Stimulated activated CD4-positive, alpha-beta T cell treated with anti-CD3 and anti-CD28 coated beads, Interleukin-1b, Interleukin-23, amount 100 ng/mL, for 24 hours (primary cell): ENCODE results near the gene EML4.
"Not testable (repeated sequence)": the region's sequence is repeated elsewhere in the genome, so short reads cannot be mapped to it uniquely, and the experiment has no call there.

Source experiments
- DNase-seq, 4 experiments: peaks; one replicate each; pipeline ENCODE4 v3.0.0-alpha.2; 2020; ENCODE audit warnings: low read depth in 4 of 4, low spot score in 1 of 4

The EML4 gene

DNA sequence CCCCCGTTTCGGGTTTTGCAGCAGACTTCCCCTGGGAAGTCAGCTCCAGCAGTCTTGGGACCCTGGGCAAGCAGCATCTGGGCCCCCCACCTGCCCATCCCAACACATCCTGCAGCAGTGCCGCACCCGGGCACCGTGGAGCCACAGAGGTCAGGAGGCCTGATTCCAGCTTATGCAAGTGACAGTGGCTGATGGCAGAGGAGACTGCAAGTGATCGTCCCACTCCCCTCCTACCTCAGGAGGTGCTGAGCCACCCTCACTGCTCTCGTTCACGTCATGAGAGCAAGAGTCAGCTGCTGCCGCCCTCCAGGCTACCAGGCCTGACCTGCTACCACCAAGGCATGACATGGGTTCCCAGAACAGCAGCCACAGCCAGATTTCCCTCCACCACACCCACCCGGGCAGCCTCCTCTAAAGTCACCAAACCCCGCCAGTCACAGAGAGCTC lies 173.7 kb downstream of the EML4 start:
- no peak for DNase-seq

DNA sequence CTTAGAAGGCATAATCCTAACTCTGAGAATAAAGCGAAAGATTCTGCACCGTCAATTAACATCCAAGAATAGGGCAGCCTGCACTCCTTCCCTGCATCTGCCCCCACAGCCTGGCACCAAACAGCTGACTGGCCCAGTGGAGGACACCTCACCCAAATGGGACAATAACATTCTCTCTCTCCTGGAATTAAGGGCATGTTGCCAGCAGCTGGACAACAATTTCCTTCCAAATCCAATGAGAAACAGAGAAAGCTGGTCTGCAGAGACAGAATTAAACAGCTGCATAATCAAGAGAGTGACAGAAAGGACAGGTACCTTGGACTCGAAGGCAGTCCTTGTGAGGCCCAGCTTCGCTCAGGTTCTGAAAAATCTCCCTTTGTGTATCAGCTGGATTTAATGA lies 176.8 kb downstream of the EML4 start:
- DNase-seq: no peak

DNA sequence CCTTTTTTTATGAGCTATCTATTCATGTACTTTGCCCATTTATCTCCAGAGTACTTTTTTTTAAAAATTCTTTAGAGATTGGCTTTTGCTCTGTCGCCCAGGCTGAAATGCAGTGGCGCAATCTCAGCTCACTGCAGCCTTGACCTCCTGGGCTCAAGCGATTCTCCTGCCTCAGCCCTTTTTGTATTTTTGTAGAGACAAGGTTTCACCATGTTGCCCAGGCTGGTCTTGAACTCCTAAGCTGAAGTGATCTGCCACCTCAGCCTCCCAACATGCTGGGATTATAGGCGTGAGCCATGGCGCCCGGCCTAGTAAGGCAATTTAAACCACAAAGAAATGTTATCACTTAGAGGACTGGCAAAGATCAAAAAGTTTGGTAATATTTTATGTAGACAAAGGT lies 177.7 kb downstream of the EML4 start:
- not testable (repeated sequence) for DNase-seq

DNA sequence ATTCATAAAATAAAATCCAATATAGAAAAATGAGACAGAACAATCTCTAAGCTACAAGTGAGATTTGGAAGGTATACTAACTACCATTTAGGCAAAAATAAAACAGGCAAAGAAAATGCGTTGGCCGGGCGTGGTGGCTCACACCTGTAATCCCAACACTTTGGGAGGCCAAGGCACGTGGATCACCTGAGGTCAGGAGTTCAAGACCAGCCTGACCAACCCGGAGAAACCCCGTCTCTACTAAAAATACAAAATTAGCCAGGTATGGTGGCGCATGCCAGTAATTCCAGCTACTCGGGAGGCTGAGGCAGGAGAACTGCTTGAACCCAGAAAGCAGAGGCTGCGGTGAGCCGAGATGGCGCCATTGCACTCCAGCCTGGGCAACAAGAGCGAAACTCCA lies 178.4 kb downstream of the EML4 start:
- not testable (repeated sequence) for DNase-seq

DNA sequence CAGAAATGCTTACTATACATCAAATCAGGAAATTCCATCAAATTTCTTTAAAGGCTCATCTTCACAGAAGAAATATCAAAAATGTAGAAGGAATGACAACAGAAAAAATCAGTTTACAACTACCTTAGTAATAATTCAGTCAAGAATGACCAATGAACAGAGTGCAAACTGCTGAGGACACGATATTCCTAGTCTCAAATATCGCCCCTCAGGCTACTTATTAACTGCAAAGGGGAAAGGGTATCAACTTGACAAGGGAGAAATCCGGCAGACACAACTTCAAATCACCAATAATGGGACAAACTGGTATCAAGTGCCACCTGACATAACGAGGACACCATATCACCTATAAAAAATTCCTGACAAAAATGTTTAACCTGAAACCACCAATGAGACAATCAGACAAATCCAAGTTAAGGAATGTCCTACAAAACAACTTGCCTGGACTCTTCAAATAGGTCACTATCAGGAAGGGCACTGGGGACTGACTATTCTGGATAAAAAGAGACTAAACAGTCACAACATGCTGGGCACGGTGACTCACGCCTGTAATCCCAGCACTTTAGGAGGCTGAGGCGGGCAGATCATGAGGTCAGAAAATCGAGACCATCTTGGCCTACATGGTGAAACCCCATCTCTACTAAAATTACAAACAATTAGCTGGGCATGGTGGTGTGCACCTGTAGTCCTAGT lies 179.1 kb downstream of the EML4 start:
- no peak for DNase-seq

DNA sequence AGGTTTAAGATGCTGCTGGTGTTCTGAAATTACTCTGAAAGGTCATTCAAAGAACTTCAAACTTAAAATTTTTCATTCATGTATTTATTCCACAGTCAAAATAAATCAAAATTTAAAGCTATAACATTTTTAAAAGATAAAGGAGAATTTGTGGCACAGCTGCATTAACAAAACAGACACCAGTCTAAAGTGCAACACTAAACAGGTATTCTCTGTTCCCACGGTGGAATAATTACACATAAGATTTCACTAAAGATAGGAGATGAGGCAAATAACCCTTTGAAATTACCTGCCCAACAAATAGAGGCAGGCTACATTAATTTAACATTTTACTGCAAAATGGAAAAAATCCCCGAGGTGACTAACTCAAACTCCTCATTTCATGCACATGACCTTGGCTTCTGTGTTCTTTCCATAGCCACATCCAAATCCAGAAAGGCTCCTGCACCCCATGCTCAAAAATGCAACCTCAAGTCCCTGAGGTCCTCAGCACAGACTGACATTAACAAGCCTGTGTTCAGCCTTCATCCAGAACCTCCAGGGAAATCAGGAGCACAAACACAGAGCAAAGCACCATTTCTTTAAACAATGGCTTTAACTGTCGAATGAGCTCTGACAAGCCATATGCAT lies 181.4 kb downstream of the EML4 start:
- DNase-seq: no peak

DNA sequence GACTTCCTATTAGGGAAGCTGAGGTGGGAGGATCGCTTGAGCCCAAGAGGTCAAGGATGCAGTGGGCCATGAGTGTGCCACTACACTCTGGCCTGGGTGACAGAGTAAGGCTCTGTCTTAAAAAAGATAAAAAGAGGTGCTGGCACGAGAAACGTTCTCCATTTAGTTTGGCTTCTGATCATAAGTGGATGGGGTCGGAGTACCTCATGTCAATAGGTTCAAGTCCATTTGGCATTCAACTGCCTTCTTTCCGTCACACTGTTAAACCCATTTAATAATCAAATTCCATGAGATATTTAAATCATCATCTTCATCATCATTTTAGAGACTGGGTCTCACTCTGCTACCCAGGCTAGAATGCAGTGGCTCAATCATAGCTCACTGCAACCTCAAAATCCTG lies 182.7 kb downstream of the EML4 start:
- no peak for DNase-seq

DNA sequence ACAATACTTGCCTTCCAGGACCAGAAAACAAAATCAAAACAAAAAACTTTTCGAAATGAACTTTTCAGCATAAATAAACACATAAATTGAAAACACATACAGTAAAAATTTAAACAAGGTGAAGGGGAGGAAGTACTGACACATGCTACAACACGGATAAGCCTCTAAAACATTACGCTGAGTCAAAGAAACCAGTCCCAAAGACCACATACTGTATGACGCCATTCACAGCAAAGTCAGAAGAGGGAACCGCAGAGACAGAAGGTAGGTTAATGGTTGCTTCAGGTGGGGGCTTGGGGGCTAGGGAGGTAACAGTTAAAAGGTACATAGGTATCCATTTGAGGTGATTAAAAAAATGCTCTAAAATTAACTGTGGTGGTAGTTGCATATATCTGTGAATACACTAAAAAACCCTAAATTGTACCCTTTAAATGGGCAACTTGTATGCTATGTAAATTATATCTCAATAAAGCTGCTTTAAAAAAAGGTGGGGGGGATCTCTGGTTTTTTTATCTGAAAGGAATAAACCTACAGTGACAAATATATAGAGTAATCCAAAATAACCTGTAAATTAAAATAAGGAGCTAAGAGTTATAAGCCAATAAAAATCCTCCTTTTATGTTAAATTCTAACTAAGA lies 184.8 kb downstream of the EML4 start:
- DNase-seq: no peak

DNA sequence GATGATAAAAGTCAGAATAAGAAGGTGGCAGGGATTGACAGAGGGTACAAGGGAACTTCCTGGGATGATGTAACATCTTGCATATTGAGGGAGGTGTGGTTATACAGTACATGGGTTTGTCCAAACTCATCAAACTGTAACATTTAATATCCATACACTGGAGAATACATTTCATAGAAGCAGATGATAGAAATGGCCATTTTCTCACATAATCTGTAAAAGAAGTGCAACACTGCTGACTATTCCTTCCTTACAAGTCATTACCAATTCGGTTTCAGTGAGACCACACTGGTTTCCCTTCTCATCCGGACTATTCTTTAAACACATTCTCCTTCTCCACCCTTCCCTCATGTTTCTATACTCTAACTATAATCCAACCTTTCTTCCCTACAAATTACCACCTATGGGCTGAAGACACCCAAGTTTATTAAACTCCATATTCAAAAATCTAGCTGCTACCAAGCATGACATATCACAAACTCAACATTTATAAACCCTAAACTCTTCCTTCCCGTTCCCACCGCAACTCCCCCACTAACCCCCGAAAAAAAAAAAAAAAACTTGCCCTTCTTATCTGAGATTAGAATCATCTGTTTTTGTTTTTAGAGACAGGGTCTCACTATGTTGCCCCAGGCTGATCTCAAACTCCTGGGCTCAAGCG lies 190.3 kb downstream of the EML4 start:
- DNase-seq: no peak

DNA sequence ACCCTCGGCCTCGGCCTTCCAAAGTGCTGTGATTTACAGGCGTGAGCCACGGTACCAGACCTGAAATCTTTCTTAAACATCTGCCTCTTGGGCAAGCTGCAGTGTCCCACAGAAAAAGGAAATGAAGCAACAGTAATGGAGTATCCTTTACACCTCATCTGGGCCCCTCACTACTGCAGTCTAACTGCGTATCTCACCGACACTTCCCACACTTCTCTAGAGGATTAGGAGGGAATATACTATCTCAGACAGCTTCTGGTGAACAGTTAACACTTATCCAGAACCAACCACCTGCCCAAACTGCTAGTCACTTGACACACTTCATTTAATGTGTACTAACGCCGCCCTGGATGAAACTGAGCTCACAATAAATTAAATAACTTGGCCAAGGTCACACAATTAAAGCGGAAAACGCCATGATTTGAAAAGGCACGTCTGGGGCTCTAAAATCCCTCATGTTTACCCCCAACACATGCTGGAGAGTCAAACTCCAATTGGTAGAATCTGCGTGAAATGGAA lies 190.9 kb downstream of the EML4 start:
- no peak for DNase-seq

DNA sequence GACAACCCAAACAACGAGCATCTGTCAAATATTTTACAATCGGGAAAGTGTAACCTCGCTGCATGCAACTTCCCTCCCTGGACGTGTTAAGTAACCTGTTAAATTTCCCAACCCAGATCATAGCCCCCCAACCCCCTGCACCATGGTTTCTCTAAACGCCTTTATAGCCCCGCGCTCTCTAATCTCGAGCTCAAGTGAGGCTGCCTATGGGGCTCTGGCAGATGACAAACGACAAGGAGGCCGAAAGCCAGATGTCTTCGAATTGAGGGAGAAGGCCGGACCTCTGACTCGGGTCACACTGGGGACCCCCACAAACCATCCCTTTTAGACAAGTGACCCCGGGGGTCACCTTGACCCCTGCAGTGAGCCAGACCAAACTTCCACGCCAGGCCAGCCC lies 191.3 kb downstream of the EML4 start:
- DNase-seq: no peak

DNA sequence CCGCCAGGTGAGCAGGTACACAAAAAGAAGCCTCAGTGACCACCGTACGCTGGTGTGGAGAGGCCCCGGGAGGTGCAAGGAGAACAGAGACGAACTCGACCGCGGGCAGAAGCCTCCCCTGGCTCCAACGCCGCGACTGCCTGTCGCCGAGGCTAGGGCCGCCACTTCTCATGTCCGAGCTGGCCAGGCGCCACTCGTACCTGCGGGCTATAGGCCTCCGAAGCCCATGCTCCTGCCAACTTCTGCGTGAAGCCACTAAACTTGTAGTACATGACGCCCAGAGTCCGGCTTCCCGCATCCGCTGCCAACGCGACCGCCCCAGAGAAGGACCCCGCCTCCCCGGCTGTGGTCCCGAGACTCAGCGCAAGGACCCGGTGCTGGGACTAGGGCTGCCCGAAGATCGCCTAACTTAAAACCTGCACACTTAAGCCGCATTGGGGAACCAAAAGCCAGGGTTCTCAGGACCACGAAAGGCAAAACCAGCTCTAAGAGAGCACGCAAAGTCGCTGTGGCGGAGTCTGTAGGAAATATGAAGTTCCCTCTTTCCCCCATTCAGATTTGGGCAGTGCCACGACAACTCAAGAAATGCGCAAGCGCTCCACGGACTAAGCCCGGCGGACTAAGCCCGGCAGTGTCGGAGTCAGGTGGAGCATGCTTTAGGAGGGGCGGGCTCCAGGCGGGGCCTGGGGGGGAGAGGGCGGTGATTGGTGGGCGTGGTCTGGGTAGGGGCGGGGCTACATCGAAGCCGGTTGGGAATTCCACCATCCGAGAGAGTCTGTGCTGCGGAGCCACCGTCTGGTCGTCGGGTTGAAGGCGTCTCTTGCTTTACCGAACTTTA lies 192.0 kb downstream of the EML4 start, which contains the start of gene COX7A2L:
COX7A2L (minus strand) TSS at position 328 of the 838 bp plus-strand sequence; CDS start at position 272, 56 bp downstream.
- DNase-seq: peak; percentile 90 to 98 (median 92)

DNA sequence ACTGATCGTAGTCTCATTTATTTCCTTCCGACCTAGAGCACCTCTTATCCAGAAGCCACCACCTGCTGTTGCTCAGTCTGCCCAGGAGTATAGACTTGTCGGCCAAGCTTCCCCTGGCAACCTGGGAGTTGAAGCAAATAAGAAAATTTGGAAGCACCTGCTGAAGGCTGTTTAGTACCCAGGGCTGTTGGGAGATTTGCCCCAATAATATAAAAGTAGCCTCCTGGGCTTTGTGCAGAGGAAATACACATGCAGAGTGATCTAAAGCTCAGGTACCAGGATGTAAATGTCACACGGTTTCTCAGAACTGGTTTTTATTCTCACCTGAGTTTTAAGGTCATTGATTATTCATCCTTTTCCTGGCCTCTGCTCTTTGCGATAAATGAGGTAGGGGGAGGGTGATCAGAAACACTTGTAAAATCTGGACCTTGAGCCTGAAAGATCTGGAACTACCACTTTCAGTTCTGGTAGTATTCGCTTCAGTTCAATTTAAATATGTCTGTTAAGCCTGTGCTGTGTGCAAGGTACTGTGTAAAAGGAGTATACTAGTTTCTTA lies 192.7 kb downstream of the EML4 start:
- no peak for DNase-seq

DNA sequence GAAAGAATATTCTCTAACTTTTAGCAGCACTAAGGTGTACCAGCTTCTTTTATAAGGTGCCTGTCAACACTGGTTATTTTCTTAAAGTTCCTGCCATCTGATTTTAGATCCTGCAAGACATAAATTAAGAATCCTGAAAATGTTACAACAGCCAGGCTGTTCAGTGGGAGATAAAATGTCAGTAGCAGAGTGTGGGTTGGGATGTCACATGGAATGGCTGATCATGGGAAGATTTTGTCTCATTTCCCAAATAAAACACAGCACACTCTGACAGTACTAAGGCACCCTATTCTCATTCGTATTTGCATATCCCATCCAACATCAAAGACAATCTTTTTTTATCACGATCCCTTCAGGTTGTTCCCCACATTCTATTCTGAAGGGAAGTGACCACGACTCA lies 194.3 kb downstream of the EML4 start:
- no peak for DNase-seq

DNA sequence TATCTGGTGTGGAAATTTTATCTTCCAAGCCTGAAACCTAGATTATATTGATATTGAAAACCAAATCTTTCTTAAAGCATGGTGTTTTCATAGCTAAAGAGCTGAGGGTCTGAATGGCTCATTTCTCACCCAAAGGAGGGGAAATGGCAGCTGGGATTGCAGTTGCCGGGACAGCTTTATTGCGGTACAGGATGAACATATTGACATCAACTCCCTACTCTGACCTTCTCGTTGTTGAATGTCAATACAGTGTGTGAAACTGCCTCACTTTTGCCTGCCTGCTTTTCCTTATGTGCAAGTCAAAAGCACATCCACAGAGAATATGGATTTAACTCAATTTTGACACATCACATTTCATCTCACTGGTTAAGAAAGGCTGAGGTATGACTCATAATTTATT lies 195.5 kb downstream of the EML4 start:
- no peak for DNase-seq

DNA sequence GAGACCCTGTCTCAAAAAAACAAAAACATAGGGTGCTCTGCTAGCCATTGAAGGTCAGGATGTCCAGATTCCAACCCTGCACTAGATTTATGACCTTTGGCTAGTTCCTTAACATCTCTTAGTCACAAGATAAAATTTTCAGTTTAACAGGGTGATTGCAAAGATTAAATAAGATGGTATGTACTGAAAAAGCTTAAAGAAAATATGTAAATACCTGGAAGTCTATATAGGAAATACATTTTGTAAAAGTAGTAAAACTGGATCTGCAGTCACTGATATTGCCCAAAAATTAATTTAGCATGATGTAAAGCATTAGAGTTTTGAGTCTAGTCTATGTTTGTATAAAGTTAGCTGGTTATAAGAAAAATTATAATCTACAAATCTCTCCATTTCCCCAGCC lies 197.3 kb downstream of the EML4 start:
- DNase-seq: no peak

DNA sequence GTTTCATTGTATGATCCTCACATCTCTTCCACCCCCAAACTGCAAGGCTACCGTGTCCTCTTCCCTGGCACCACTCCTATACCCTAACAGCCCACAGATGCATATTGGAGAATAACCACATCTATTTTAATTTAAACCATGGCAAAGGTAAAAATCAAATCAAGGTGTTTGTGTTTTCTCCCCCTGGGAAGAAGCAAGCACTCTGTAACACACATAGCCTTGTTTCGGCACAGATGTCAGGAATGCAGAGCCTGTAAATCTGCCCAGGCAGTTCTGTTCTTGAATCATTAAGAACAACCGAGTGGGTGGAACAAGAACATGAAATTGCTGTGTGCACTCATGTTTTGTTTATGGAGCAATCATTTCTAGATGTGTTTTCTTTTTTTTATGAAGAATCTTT lies 198.7 kb downstream of the EML4 start:
- no peak for DNase-seq

DNA sequence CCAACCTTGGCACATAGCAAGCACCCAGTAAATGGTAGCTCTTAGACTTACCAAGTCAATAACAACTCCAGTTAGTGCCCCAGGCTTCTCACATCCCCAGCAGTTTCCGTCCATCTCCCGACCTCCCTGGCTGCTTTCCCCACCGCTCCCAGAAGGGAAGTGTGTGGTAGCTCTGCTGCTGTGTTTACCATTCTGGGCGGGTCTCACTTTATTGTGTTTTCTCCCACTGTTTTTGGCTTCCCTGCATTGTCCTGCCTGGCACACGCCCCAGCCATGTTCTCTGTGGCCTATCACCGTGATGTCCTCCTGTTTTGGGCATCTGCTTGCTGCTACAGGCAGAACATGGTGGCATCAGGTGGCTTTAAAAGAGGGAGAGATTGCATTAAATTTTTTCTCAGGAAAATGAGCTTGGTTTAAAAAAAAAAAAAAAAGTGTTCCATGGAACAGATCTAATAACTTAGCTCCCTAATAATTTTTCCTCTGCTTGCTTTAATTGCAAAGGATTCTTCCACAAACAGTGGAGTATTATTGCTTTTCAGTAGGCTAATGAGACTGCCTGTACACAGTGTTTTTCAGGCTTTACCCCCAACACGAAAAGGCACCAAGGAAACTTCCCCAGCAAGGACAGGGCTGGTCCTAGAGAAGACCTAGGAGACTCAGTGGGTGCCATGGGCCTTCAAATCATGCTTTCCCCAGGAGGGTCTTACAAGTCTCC lies 199.8 kb downstream of the EML4 start:
- no peak for DNase-seq

DNA sequence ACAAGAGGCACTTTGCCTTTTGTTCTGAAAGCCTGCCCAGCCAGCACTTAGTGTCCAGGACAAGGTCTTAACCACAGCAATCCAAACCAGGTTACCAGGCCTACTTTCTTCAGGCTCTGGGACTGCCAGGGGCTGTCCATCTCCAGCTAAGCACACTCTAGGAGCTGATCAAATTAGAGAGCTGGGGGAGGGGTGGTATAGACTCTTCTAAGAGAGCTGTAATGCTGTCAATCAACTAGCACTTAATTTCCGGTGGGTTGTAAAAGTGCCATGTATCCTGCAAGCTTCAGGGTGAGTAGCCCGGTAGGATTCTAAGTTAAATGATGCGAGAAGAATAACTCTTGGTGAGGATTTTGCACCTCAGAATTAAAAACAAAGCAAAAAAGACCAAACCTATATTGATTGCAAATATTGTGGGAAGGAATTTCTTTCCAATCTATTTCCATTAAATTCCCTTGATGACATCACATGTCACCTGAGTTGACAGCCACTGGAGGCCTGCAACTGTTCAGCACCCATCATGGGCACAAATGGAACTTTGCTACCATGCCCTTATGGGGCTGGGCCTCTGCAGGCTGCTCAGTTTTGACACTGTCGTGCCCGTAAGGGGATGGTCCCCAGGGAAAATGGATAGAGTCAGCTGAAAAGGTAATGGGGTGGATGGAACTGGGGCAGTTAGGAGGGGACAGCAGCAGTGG lies 200.5 kb downstream of the EML4 start:
- DNase-seq: no peak
